ENCODE data around the gene SIK3. TPM values are rescaled to one million over a fixed set of nuclear protein-coding genes. Genes with fewer than 3 reads are reported as not detected.

SIK3 gene
- polyA plus RNA-seq, 1 experiment: 9.0 TPM

DNA sequence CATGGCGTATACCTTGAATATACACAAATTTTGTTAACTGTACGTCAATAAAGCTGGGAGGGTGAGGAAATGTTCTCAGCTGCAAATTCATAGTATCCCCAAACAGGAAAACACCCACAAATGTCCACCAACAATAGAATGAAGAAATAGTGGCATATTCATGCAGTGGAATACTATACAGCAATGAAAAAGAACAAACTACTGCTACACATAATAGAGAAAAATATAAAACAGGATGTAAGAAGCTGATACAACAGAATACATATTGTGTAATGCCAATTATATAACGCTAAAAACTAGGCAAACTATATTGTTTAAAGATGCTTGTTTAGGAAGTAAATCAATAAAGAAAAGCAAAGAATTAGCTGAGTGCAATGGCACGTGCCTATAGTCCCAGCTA lies 81.5 kb downstream of the SIK3 start:
- ChIA-PET POLR2A (no interaction called here), CTCF (interaction anchor here (0.7 kb wide), 1 partner anchor 108 kb away, joined by 5 read pairs; no protein-coding TSS in a partner anchor)
- DNase-seq (ENCODE audit: low read depth, low spot score): no peak
- TF ChIP-seq, protein P1, sequence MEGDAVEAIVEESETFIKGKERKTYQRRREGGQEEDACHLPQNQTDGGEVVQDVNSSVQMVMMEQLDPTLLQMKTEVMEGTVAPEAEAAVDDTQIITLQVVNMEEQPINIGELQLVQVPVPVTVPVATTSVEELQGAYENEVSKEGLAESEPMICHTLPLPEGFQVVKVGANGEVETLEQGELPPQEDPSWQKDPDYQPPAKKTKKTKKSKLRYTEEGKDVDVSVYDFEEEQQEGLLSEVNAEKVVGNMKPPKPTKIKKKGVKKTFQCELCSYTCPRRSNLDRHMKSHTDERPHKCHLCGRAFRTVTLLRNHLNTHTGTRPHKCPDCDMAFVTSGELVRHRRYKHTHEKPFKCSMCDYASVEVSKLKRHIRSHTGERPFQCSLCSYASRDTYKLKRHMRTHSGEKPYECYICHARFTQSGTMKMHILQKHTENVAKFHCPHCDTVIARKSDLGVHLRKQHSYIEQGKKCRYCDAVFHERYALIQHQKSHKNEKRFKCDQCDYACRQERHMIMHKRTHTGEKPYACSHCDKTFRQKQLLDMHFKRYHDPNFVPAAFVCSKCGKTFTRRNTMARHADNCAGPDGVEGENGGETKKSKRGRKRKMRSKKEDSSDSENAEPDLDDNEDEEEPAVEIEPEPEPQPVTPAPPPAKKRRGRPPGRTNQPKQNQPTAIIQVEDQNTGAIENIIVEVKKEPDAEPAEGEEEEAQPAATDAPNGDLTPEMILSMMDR (IDR thresholded peaks at IDR 0.05; ENCODE audit: low read depth, low read length): no peak
- Histone ChIP-seq H3K27me3 (ENCODE audit: control insufficient read depth, insufficient read depth, low read length) (no peaks in the 10 kb centered on the region), H3K27ac (ENCODE audit: low read depth, low read length) (no peak overlapping the region), H3K9me3 (ENCODE audit: control insufficient read depth, insufficient read depth, low read length) (no peaks in the 10 kb centered on the region), H3K4me3 (ENCODE audit: low read depth, low read length) (no peak overlapping the region)

DNA sequence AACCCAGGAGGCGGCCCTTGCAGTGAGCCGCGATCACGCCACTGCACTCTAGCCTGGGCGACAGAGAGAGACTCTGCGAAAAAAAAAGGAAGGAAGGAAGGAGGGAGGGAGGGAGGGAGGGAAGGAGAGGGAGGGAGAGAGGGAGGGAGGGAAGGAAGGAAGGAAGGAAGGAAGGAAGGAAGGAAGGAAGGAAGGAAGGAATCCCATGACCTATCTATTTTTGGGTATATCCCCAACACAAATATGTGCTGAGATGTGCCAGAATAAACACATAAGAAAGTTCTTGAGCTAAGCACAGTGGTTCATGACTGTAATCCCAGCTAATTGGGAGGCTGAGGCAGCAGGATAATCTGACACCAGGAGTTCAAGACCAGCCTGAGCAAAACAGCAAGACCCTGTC lies 82.0 kb downstream of the SIK3 start:
- ChIA-PET CTCF (interaction anchor here (0.7 kb wide), 1 partner anchor 108 kb away, joined by 5 read pairs; no protein-coding TSS in a partner anchor), POLR2A (interaction anchor here (0.8 kb wide), 1 partner anchor 128 kb away, joined by 4 read pairs; the partner anchor contains the start of gene PAFAH1B2)
- no peak for DNase-seq (ENCODE audit: low read depth, low spot score)
- Histone ChIP-seq H3K9me3 (ENCODE audit: control insufficient read depth, insufficient read depth, low read length) (no peaks in the 10 kb centered on the region), H3K27me3 (ENCODE audit: control insufficient read depth, insufficient read depth, low read length) (no peaks in the 10 kb centered on the region), H3K4me3 (ENCODE audit: low read depth, low read length) (no peak overlapping the region), H3K27ac (ENCODE audit: low read depth, low read length) (no peak overlapping the region)
- TF ChIP-seq, protein P1 (IDR thresholded peaks at IDR 0.05; ENCODE audit: low read depth, low read length): no peak

DNA sequence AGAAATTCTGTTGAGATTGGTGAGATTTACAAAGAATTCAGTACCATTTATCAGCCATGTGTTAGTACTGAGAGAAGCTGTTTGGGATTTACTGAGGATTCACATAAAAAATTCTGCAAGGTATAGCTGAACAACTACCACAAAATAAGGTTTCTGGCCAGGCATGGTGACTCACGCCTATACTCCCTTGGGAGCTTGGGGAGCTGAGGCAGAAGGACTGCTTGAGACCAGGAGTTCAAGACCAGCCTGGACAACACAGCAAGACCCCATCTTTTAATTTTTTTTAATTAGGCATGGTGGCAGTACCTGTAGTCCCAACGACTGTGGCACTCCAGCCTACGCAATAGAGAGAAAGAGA lies 86.7 kb downstream of the SIK3 start:
- ChIA-PET POLR2A (interaction anchor here (0.6 to 1.2 kb wide), 4 partner anchors 14 to 133 kb away, joined by 3 to 4 read pairs (median 3); partner anchors contain the start of genes PAFAH1B2 and SIK3), CTCF (no interaction called here)
- no peaks in the 10 kb centered on the region for H3K9me3 ChIP-seq (ENCODE audit: control insufficient read depth, insufficient read depth, low read length)
- no peaks in the 10 kb centered on the region for H3K27me3 ChIP-seq (ENCODE audit: control insufficient read depth, insufficient read depth, low read length)
- TF ChIP-seq, protein P1 (IDR thresholded peaks at IDR 0.05; ENCODE audit: low read depth, low read length): no peak
- no peak overlapping the region for H3K4me3 ChIP-seq (ENCODE audit: low read depth, low read length)
- peak overlapping the region; percentile 34 for H3K27ac ChIP-seq (ENCODE audit: low read depth, low read length)
- no peak for DNase-seq (ENCODE audit: low read depth, low spot score)

DNA sequence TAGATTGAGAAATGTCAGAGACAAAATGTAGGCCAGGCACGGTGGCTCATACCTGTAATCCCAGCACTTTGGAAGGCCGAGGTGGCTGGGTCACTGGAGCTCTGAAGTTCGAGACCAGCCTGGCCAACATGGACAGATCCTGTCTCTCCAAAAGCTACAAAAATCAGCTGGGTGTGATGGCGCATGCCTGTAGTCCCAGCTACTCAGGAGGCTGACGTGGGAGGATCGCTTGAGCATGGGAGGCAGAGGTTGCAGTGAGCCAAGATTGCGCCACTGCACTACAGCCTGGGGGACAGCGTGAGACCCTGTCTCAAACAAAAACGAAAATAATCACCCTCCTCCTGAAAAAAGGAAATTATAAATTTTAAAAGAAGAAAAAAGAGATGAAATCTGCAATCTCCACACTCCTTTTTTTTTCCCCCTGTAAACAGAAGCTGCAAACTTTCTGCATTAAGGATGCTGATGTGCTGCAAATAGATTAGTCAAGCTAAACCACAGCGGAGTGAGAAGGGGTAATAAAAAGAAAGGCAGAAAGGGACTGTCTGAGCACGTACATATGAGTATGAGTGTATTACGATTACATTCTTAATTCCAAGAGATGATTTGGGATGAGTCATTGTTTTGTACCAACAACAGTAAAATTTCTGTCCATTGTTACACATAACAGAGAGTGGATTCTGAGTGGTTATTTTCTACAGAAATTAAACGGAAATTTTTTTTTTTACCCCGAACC lies 87.3 kb downstream of the SIK3 start:
- peak; percentile 52 for DNase-seq (ENCODE audit: low read depth, low spot score)
- TF ChIP-seq, protein P1 (IDR thresholded peaks at IDR 0.05; ENCODE audit: low read depth, low read length): no peak
- no peak overlapping the region for H3K27ac ChIP-seq (ENCODE audit: low read depth, low read length)
- ChIA-PET POLR2A (interaction anchor here (0.6 to 1.2 kb wide), 5 partner anchors 14 to 133 kb away, joined by 3 to 4 read pairs (median 3); partner anchors contain the start of genes PAFAH1B2 and SIK3), CTCF (interaction anchor here (1.0 kb wide), 1 partner anchor 95 kb away, joined by 3 read pairs; no protein-coding TSS in a partner anchor)
- no peak overlapping the region for H3K4me3 ChIP-seq (ENCODE audit: low read depth, low read length)
- H3K9me3 ChIP-seq (ENCODE audit: control insufficient read depth, insufficient read depth, low read length): no peaks in the 10 kb centered on the region
- H3K27me3 ChIP-seq (ENCODE audit: control insufficient read depth, insufficient read depth, low read length): no peaks in the 10 kb centered on the region

DNA sequence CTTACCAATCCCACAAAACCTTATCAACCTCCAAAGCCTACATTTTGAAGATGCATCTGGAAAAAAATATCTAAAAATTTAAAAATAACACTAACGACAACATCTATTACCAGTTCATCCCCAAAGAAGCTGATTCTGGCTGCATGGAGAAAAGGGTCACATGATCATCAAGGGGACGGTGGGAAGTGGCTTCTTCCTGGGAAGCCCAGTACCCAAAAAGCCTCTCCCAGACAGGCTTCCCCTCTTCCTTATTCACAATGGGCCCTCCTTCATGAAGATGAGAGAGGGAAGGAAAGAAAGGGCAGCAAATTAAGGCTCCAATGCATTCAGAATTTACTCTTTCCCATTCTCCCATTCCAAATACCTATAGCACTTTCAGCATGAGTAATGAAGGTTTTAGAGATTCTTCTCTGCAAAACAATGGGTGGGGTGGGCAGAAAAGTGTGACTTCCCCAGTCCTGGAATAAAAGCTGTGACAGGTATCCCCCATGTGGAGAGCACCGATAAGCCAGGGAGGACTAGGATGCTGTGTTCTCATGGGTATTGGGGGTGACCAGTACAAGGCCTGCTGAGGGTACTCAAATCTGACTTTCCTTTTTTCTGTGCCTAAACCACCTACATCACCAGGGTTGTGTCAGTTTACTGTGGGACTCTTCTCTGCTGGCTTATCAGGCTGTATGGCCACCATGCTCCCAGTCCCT lies 88.2 kb downstream of the SIK3 start:
- POLR2A ChIA-PET: no interaction called here

More for the DNA sequence above, 88.2 kb downstream of the SIK3 start:
- DNase-seq (ENCODE audit: low read depth, low spot score): no peak
- Histone ChIP-seq H3K27ac (ENCODE audit: low read depth, low read length) (no peak overlapping the region), H3K27me3 (ENCODE audit: control insufficient read depth, insufficient read depth, low read length) (no peaks in the 10 kb centered on the region), H3K4me3 (ENCODE audit: low read depth, low read length) (no peak overlapping the region), H3K9me3 (ENCODE audit: control insufficient read depth, insufficient read depth, low read length) (no peaks in the 10 kb centered on the region)
- TF ChIP-seq, protein P1 (IDR thresholded peaks at IDR 0.05; ENCODE audit: low read depth, low read length): no peak
- CTCF ChIA-PET: interaction anchor here (1.0 kb wide), 1 partner anchor 96 kb away, joined by 3 read pairs; no protein-coding TSS in a partner anchor
